ENCODE results near the gene FAM216B. TPM values are rescaled to one million over a fixed set of nuclear protein-coding genes. Genes with fewer than 3 reads are reported as not detected.

The FAM216B gene
- polyA plus RNA-seq, 1 of the 3 experiments (the other 2 are of a cell fraction) = not detected

GRCh38 chr13:42795666-42796065 lies 14.3 kb downstream of the FAM216B start:
- no peak for TF ChIP-seq RXRA (IDR thresholded peaks at IDR 0.05; ENCODE audit: borderline replicate concordance, low read depth)
- no peak for TF ChIP-seq GABPA (IDR thresholded peaks at IDR 0.05; ENCODE audit: low read depth)
- no peak for TF ChIP-seq TAF1 (IDR thresholded peaks at IDR 0.05; ENCODE audit: borderline replicate concordance, low read depth, low read length)
- no peak for TF ChIP-seq NRF1 (IDR thresholded peaks at IDR 0.05; ENCODE audit: low read depth, low read length)
- no peak for TF ChIP-seq FOXM1 (IDR thresholded peaks at IDR 0.05; ENCODE audit: low read depth)
- TF ChIP-seq FOSL2 (IDR thresholded peaks at IDR 0.05; ENCODE audit: borderline replicate concordance, low read depth) = no peak
- TF ChIP-seq TCF12 (IDR thresholded peaks at IDR 0.05) = no peak
- TF ChIP-seq RCOR1 (IDR thresholded peaks at IDR 0.05; ENCODE audit: low read length) = no peak
- no peak for TF ChIP-seq TEAD4 (IDR thresholded peaks at IDR 0.05; ENCODE audit: borderline replicate concordance, insufficient read depth)
- TF ChIP-seq USF1 (IDR thresholded peaks at IDR 0.05; ENCODE audit: borderline replicate concordance, low read depth) = no peak
- TF ChIP-seq MEF2A (IDR thresholded peaks at IDR 0.05; ENCODE audit: borderline replicate concordance, low read depth) = no peak
- TF ChIP-seq SIN3A (IDR thresholded peaks at IDR 0.05; ENCODE audit: borderline replicate concordance, low read depth, low read length) = no peak
- TF ChIP-seq POLR2AphosphoS5 (IDR thresholded peaks at IDR 0.05; ENCODE audit: low read depth, low read length) = no peak
- no peak for TF ChIP-seq CTCF (IDR thresholded peaks at IDR 0.05)
- no peak for TF ChIP-seq REST (IDR thresholded peaks at IDR 0.05; ENCODE audit: low read depth, low read length)
- no peak for TF ChIP-seq ELF1 (IDR thresholded peaks at IDR 0.05)
- no peak for TF ChIP-seq RFX5 (IDR thresholded peaks at IDR 0.05; ENCODE audit: low read length)
- Histone ChIP-seq H3K9me2 (no peaks in the 10 kb centered on the region), H3K27ac (ENCODE audit: low read depth in 2 of 2, low read length in 1 of 2) (no peak overlapping the region), H3K36me3 (replicated peaks in 1 of 2; ENCODE audit: control insufficient read depth in 1 of 2, insufficient read depth in 2 of 2, low read length in 1 of 2) (no peaks in the 10 kb centered on the region), H3F3A (replicated peaks; ENCODE audit: insufficient read depth) (no peaks in the 10 kb centered on the region), H2AFZ (ENCODE audit: low read depth) (no peak overlapping the region), H3K4me1 (ENCODE audit: control insufficient read depth in 1 of 2, insufficient read depth in 2 of 2, low read depth in 1 of 2, low read length in 1 of 2) (no peaks in the 10 kb centered on the region), H3K9me3 (no peaks in the 10 kb centered on the region), H3K4me3 (ENCODE audit: low read depth in 2 of 2, low read length in 1 of 2) (no peak overlapping the region), H4K20me1 (ENCODE audit: insufficient read depth) (no peaks in the 10 kb centered on the region), H3K4me2 (no peak overlapping the region), H3K79me2 (ENCODE audit: insufficient read depth) (no peaks in the 10 kb centered on the region), H3K27me3 (ENCODE audit: insufficient read depth) (no peaks in the 10 kb centered on the region), H3K9ac (no peak overlapping the region)
- 94% methylated on average over 2 of the region's 2 CpGs for WGBS (ENCODE audit: low lambda C conversion rate)
- POLR2A ChIA-PET = no interaction called here
- no peak for DNase-seq
- CTCF ChIA-PET = interaction anchor here (1.3 kb wide), 1 partner anchor 9 kb away, joined by 3 read pairs; no protein-coding TSS in a partner anchor
